G401 (cell line): ENCODE data around the gene PPP1R9A. TPM values are rescaled to one million over a fixed set of nuclear protein-coding genes. Genes with fewer than 3 reads are reported as not detected.

ENCODE experiments used
- DNase-seq: peaks from one replicate; pipeline ENCODE4 v3.0.0-alpha.2; 2015; ENCODE audit warnings: low spot score
- in situ Hi-C: cut with HindIII; loops from 2 replicates; pipeline ENCODE4 v1.10.0; 2016; ENCODE audit warnings: low sequenced_read_pairs, mixed read lengths
- total RNA-seq: library from RNA; depleted of rRNA; stranded (reverse); fragments of >200 nt; shearing (Covaris generic); gene quantifications from 2 replicates; pipeline ENCODE4 v1.2.3, GENCODE V29; 2014

Gene PPP1R9A
- total RNA-seq, 1 experiment from 2014 or later: 8.2 TPM

DNA sequence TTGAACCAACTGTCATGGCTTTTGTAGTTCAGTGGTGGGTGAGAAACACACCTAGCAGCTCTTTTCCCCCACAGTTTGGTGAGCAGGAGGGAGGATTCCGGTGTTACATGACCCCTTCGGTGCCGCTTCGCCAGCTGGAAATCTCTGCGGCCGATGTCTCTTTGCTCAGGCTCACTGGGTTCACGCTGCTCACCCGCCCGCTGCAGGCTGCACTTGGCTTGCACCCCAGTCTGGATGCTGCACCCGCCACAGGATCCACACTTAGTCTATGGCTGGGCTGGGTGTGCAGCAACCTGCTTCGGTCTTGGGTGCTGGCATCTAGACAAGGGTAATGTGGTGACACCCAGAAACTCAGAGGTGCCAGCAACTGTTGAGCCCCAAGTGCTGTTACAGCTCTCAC, 225.1 kb downstream of the PPP1R9A start:
- no peak for DNase-seq
- in situ Hi-C loops: no loop called here

DNA sequence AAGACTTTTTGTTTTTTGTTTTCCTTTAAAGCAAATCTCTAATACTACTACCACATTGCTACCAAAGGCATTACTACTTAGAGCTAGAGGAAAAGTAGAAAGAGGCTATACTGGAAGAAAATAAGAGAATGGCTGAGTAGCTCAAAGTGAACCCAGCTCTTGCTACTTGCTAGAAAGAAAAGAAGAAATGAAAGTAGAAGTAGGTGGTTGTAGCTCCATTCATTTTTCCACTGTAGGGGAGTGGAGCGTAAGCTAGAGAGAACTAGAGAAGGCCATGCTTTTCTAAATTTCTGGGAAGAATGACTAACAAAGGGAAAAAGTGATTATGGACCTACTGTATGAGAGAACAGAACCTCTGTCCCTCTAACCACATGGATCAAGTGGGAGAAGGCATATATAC, 232.5 kb downstream of the PPP1R9A start:
- in situ Hi-C loops: no loop called here
- DNase-seq: no peak

DNA sequence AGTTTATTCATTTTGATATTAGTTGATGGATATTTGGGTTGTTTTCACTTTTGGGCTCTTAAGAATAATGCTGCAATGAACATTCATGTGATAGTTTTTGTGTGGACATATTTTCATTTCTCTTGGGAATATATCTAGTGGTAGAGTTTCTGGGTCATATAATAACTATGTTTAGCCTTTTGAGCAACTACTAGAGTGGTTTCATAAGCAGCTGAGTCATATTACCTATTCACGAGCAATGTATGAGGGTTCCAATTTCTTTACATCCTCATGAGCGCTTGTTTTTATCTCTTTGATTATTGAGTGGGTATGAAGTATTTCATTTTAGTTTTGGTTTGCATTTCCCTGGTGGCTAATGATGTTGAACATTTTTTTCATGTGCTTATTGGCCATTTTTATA, 234.4 kb downstream of the PPP1R9A start:
- DNase-seq: no peak
- in situ Hi-C loops: no loop called here

DNA sequence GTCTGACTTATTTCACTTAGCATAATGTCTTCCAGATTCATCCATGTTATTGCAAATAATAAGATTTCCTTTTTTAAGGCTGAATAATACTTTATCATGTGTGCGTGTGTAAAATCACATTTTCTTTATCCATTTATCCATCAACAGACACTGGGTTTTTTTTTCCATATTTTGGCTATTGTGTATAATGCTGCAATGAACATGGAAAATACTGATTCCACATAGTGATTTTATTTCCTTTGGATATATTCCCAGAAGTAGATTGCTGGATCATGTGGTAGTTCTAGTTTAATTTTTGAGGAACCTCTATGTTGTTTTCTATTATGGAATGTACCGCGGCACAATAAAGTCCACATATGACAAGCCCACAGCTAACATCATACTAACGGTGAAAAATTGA, 236.9 kb downstream of the PPP1R9A start:
- DNase-seq: no peak
- in situ Hi-C loops: no loop called here

DNA sequence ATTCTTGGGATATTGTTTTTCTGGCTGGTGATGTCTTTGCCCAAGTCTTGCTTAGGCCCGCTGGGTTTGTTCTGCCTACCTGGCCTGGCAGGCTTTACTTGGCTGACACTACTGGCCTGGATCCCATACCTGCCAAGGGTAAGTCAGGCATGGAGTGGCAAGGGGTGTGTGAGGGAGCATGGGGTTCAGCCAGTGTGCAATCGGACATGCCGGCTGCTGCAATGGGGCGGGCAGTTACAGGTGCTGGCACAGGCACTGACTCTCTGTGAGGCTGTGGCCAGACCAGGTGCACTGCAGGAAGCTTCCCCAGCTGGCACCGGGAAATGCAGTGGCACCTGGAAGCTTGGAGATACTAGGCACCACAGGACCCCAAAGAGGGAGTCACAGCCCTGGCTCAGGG, 248.6 kb downstream of the PPP1R9A start:
- peak; percentile 75 for DNase-seq
- in situ Hi-C loops: no loop called here

DNA sequence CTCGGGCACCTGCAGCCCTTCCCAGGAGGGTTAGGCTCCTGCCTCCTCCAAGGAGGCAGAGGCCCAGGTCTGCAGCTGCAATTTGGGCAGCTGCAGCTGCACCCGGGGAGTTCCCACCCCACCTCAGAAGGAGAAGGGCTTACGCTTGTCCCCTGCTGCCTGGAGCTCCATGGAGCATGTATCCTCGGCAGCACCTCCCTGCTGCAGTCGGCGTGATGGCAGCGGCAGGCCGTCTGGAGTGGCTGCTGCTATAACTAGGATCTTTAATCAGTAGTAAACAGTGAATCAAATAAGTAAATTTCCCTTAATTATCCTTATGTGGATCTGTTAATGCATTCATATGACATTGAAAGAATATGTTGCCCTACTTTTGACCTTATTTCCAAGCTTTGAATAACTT, 250.0 kb downstream of the PPP1R9A start:
- no peak for DNase-seq
- in situ Hi-C loops: no loop called here

DNA sequence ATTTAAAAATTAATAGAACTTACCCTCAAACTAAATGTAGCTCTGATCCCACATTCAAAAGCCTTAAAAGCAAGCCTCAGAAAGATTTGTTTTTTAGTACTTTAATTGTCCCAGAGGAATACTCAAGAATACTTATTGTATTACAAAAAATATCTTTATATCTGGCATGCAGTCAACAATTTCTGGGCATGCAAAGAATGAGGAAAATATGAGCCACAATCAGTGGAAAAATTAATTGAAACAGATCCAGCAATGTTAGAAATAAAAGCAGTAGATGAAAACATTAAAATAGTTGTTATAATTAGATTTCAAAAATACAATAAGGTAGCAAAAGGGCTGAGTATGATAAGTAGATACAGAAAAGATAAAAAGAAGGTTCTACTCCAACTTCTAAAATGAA, 262.3 kb downstream of the PPP1R9A start:
- DNase-seq: no peak
- in situ Hi-C loops: no loop called here

DNA sequence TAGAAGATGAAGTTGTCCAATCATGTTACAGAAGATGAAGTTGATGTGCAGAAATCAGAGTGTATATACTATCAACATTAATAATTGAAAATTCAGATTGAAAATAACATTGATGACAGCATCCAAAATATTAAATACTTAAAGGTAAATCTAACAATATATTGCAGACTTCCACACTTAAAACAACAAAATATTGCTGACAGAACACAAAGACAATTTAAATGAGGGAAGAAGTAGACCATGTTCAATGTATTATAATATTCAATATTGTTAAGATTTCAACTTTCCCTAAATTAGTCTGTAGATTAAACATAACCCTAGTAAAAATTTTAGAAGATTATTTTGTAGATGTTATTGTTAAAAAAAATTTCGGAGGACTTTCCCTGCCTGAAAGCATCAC, 265.0 kb downstream of the PPP1R9A start:
- no peak for DNase-seq
- in situ Hi-C loops: no loop called here

DNA sequence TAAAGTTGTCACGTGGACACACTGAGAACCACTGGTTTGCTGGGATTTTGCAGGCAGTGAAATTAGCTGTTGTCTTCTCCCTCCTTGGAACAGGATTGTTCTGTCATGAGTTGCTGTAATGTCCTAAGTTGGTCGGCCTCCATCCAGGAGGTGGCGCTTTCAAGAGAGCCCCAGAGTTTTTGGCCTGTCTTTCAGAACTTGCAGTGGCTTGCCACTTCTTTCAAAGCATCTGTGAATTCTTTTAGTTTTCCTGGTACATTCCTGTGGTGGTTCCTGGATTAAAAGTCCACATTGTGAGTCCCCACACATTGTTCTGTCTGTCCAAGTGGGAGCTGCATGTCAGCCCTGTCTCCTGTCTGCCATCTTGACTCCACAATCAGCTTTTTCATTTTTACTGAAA, 283.1 kb downstream of the PPP1R9A start:
- no peak for DNase-seq
- in situ Hi-C loops: no loop called here

DNA sequence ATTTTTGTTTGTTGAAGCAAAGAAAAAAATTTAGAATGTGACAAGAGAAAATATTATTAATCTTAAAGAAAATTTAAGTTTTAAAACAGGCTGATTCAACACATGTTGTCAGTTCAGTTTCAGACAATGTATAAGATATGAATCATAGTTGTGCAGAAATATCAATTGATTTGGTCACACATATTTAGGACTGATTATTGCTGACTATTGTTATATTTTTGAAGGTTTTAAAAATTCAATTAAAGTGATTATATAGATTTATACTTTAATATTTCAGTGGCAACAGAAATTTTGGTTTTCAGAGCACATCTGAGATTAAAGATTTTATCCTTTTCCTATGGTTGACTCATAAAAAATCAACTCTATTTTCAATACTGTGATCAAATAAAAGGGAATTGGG, 284.4 kb downstream of the PPP1R9A start:
- DNase-seq: no peak
- in situ Hi-C loops: no loop called here

DNA sequence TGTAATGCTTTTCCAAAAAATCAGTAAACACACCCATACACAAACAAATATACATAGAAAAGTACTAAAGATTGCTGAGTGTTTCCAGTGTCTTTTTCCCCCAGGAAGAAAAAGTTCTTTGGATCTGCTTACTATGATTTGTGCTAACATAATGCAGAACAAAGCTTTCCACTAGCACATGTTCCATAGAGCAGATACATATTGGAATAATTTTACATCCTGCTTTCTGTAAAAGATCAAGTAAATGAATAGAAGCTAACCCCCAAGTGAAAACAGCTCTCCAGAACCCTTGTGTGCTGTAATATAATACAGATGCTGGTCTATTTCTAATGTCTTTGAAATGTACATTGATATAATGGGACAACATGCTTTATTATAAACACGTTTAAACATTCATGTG, 291.5 kb downstream of the PPP1R9A start:
- DNase-seq: no peak
- in situ Hi-C loops: no loop called here

DNA sequence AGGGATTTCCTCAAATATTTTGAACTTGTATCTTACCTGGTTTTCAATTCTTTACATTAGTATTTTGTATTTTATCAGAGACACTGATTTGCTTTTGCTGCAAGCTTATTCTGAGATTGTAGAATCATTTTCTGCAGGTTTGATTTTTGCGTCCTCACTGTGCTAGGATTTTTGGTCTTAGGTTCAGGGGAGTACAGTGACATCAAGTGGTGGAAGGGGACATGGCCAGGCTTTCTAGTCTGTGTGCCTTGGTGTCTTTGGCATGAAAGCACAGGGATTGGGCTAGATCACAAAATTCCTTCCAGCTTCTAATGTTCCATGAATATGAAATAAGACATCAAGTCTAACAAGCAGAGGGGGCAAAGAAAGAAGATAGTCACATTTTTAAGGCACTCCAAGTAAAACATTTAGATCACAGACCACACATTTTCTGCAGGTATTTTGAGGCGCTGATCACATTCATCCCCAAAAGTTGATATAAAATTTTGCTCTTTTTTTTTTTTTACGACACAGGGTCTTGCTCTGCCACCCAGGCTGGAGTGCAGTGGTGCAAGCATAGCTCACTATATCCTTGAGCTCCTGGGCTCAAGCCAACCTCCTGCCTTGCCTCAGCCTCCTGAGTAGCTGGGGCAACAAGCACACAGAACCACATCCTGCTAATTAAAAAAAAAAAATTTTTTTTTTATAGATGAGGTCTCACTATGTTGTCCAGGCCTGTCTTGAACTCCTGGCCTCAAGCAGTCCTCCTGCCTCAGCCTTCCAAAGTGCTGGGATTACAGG, 292.6 kb downstream of the PPP1R9A start:
- in situ Hi-C loops: no loop called here
- peak; percentile 82 for DNase-seq

DNA sequence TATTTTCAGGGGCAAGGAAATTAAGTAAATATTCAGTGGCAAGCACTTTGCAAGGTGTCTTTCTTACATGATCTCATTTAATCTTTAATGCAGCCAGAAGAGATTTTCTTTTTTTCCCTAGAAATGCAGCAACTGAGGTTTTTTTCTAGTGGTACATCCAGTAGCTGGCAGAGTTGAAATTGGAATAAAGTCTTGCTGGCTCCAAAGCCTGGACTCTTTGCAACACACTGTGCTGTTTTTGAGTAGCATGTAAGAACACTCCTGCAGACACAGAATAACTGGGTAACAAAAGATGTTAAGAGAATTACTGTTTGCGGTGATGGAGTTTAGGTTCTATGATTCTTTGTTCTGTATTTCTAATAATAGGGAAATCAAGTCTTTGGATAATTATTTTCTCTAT, 293.3 kb downstream of the PPP1R9A start:
- DNase-seq: peak; percentile 10
- in situ Hi-C loops: no loop called here

DNA sequence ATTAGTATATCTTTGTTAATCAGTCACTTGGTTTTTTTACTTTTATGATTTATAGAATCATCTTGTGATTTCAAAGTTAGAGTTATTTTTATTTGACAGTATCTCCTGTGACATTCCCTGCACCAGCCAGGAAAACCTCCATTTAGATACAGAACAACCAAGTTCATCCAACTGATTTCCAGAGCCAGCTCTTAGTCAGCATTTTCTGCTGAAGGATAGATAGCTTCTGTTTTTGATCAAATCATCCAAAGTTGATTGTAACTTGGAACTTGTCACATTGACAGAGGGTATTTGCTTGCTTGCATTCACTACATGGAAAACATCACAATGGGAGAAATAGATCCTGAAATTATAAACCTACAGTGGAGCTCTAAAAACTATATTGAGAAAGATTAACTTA, 294.3 kb downstream of the PPP1R9A start:
- no peak for DNase-seq
- in situ Hi-C loops: no loop called here

DNA sequence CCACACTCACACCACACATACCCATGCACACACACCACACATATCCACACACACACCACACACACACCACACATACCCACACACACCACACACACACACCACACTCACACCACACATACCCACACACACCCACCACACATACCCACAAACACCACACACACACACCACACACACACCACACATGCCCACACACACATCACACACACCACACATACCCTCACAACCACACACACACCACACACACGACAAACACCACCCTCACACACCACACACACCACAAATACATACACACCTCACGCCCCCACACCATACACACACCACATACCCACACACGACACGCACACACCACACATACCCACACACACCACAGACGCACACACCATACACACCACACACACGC, 297.2 kb downstream of the PPP1R9A start:
- in situ Hi-C loops: no loop called here
- DNase-seq: no peak

DNA sequence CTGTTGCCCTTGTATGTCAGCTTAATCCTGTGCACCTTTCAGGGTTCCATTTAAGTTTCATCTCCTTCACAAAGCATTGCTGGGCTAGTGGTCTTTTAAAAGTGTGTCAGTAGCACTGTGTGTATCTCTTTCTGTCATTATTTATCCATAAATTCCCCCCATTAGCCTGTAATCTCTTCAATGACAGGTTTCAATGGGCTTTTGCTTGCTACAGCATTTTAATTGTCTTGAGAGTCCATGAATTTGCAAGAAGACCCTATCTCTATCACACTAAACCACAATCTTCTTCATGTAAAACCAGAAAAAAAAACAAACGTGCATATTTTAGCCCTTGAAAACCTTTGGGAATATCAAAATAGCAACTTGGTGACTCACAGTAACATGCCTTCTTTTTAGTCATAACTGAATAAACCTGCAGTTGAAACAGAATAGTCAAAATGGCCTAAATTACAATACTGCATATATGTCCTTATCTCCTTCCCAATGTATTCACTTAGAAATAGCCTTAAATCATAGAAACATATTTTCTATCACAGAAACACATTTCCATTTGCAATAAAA, 298.4 kb downstream of the PPP1R9A start:
- in situ Hi-C loops: no loop called here
- DNase-seq: no peak

DNA sequence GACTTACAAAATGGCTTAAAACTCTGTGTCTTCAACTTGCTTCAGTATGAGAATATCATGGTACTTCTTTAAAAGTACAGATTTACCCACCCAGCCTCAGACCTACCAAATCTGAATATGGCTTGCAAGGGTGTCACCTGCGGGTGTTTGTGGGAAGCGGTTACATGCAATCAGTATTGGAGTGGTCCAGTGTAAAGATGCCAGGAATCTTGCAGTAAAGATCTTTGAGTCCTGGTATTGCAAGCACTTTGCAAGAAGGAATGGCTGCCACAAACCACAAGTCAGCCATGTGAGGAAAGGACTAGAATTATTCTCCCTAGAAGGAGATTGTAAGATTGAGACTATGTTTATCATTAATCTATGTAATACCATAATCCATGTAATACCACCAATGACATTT, 301.9 kb downstream of the PPP1R9A start:
- in situ Hi-C loops: no loop called here

DNA sequence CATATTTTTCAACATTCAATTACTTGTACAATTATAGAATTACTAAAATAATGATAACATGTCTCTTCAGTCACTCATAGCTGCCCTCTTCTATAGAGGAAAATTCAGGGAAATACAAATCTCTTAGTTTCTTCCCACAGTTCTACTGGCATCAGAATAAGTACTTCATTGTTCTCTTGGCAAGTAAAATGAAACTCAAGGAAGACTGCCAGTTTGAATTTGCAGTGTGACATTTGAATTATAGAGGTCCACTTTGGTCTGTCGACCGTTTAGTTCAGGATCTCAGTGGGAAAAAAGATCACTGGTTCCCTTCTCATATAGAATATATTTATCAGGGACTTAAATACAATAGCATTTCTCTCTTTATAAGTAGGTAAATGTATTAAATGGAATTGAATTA, 302.4 kb downstream of the PPP1R9A start:
- peak; percentile 19 for DNase-seq
- in situ Hi-C loops: no loop called here

More for the DNA sequence above, 301.9 kb downstream of the PPP1R9A start:
- no peak for DNase-seq

DNA sequence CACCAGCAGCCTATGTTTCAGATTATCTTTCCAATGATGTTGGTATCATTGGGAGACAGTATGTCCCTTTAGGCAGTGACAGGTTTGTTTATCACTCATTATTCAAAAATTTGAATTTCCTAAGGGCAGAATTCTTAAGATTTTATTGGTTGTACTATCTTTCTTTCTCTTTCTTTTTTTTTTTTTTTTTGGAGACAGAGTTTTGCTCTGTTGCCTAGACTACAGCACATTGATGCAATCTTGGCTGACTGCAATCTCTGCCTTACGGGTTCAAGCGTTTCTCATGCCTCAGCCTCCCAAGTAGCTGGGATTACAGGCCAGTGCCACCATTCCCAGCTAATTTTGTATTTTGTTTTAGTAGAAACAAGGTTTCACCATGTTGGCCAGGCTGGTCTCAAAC, 305.8 kb downstream of the PPP1R9A start:
- in situ Hi-C loops: no loop called here
- DNase-seq: no peak

DNA sequence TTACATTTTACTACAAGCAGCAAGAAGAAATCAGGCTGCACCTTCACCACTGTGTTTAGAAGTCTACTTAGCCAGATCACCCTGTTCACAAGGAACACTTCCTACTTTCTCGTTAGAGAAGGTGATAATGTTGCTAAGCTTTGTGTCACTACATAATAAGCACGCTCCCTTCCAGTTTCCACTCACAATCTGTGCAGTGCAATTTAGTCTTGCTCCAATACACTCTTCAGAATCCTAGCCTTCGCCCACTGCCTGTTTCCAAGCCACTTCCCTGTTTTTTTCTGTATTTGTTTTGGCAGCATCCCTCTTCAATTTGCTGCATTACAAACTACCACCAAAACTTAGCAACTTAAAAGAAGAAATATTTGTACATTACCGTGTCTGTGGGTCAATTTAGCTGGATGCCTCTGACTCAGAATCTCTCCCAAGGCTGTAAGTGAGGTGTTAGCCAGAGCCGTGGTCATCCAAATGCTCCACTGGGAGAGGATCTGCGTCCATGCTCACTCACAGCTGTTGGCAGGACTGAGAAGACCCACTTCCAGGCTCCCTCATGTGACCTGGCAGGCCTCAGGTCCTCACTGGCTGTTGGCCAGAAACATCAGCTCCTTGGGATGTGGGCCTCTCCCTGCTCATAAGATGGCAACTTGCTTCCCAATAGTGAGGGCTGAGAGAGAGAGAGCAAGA, 306.6 kb downstream of the PPP1R9A start:
- in situ Hi-C loops: no loop called here
- DNase-seq: no peak

DNA sequence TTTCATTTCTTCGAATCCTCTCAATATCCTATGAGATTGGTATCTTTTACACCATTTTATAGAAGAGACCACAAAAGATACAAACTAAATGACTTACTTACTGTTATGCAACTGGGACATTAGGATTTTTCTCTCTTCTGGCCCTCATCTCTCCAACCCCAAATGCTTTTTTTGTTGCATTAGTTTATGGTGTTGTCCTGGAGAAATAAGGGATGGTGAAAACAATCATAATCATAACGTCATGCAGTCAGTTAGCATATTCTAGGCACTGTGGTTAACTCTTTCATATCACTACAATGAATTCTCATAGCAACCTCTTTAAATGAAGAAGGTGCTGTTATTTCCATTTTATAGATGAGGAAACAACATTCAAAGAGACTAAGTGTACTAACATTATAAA, 312.3 kb downstream of the PPP1R9A start:
- no peak for DNase-seq
- in situ Hi-C loops: no loop called here
